AG10803 (cell line): ENCODE measurements around the gene SETD6.
"Not testable (repeated sequence)": the region's sequence is repeated elsewhere in the genome, so short reads cannot be mapped to it uniquely, and the experiment has no call there.

Experiments used
- DNase-seq: peaks from one replicate; pipeline ENCODE4 v3.0.0; 2010; ENCODE audit warnings: low read depth
- H3K4me3 ChIP-seq: 2 replicates; pipeline ENCODE4 v1.5.1; 2011; ENCODE audit warnings: mild to moderate bottlenecking, low read length, control low read depth
- TF ChIP-seq, protein P1 (sequence below): conservative IDR thresholded peaks from 2 replicates; pipeline ENCODE4 v1.5.1; 2011; ENCODE audit warnings: mild to moderate bottlenecking, low read length, control low read depth, inconsistent platforms

SETD6 gene

DNA sequence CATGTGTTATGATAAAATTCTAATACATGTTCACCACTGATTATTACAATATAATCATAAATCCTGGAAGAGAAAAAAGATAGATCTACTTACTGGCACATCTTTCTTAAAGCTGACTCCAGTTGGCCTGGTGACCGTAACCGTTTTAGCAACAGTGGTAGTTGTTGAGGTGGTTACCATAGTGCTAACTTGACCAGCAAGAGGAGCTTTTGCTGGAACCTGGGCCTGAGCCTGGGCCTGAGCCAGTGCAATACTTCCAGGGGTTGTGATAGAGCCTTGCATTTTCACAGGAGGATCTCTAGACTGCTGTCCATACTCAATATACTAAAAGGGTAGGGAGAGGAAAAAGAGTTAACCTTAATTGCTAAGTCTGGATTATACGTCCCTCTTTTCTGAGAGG is 36.2 kb downstream of the SETD6 start:
- H3K4me3 ChIP-seq, result no peak overlapping the region
- DNase-seq, result peak; percentile 9
- TF ChIP-seq, protein P1, sequence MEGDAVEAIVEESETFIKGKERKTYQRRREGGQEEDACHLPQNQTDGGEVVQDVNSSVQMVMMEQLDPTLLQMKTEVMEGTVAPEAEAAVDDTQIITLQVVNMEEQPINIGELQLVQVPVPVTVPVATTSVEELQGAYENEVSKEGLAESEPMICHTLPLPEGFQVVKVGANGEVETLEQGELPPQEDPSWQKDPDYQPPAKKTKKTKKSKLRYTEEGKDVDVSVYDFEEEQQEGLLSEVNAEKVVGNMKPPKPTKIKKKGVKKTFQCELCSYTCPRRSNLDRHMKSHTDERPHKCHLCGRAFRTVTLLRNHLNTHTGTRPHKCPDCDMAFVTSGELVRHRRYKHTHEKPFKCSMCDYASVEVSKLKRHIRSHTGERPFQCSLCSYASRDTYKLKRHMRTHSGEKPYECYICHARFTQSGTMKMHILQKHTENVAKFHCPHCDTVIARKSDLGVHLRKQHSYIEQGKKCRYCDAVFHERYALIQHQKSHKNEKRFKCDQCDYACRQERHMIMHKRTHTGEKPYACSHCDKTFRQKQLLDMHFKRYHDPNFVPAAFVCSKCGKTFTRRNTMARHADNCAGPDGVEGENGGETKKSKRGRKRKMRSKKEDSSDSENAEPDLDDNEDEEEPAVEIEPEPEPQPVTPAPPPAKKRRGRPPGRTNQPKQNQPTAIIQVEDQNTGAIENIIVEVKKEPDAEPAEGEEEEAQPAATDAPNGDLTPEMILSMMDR, result no peak

DNA sequence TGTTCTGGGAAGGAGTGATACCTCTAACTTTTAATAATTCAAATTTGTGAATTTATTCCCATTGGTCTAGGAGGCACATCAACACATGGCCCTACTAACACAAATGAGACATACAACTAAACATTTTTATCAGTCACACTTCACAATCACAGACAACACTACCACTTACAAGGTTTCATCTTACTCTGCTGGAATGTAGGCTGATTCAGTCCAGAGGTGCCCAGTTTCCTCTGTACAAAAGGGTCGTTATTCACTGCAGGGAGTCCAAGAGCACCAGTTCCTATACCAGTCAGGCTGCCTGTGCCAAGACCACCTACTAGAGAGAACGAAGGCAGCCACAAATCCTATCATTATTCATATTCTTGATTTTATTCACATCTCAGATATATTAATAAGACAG is 41.4 kb downstream of the SETD6 start:
- H3K4me3 ChIP-seq, result no peak overlapping the region
- TF ChIP-seq, protein P1, result no peak
- DNase-seq, result no peak

DNA sequence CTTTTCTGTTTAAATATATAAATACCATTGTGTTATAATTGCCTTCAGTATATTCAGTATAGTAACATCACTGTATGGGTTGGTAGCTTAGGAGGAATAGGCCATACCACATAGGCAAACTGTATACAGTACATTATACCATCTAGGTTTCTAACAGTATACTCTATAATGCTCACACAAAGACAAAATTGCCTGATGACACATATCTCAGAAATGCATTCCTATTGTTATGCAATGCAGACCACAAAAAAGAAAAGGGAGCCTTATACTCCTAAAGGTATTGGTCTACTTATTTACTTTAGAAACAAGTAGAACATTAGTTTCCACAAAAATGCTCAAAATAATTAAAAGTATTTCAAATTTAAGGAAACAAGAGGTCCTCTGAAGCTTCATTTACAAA is 47.9 kb downstream of the SETD6 start:
- TF ChIP-seq, protein P1, result no peak
- H3K4me3 ChIP-seq, result no peak overlapping the region
- peak; percentile 59 for DNase-seq

DNA sequence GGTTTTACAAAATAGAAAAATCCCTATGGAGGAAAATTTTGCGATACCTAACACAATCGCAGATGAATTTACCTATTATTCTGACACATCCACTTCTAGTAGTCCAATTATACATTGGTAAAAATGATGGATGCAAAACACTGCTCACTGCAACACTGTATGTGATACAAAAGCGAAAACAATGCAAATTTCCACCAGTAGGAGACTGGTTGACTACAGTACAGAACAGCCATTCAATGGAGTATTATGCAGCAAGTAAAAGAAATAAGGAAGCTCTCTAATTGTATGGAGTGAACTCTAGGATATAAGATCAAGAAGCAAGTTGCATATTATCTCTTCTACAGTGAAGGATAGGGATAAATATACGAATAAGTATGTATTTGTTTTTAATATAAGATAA is 48.5 kb downstream of the SETD6 start:
- H3K4me3 ChIP-seq, result no peak overlapping the region
- TF ChIP-seq, protein P1, result no peak
- DNase-seq, result no peak

DNA sequence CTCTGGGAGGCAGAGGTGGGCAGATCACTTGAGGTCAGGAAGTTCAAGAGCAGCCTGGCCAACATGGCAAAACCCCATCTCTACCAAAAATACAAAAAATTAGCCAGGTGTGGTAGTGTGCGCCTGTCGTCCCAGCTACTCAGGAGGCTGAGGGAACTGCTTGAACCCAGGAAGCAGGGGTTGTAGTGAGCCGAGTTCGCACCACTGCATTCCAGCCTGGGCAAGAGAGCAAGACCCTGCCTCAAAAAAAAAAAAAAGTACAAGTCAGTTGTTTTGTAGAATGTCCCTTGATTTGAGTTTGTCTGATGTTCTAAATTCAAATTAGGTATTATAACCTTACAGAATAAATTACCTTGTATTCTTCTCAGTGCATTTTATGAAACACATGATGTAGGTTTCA is 50.4 kb downstream of the SETD6 start:
- not testable (repeated sequence) for DNase-seq, H3K4me3 ChIP-seq
